Stimulated activated CD8-positive, alpha-beta memory T cell treated with anti-CD3 and anti-CD28 coated beads, Interleukin-2, amount 100 ng/mL, for 1 hour (primary cell): ENCODE data around the gene SERTAD2.

Experiments used
- DNase-seq, 2 donors: peaks; one replicate each; pipeline ENCODE4 v3.0.0-alpha.2; 2020; ENCODE audit warnings: low read depth in 2 of 2

Gene SERTAD2

GRCh38 chr2:64627860-64628841 lies 25.6 kb downstream of the SERTAD2 start:
- no peak for DNase-seq

- no peak for DNase-seq
Measured at GRCh38 chr2:64626963-64627760, 26.6 kb downstream of the SERTAD2 start.

GRCh38 chr2:64626146-64626809 lies 27.4 kb downstream of the SERTAD2 start:
- DNase-seq: no peak

- DNase-seq: no peak
Measured at GRCh38 chr2:64625299-64626145, 28.2 kb downstream of the SERTAD2 start.

GRCh38 chr2:64624862-64625261 lies 28.9 kb downstream of the SERTAD2 start:
- DNase-seq: no peak

- DNase-seq: no peak
Measured at GRCh38 chr2:64624108-64624610, 29.6 kb downstream of the SERTAD2 start.

GRCh38 chr2:64623242-64623850 lies 30.4 kb downstream of the SERTAD2 start:
- no peak for DNase-seq

- no peak for DNase-seq
Measured at GRCh38 chr2:64622443-64623241, 31.1 kb downstream of the SERTAD2 start.

- DNase-seq: no peak
Measured at GRCh38 chr2:64620661-64621060, 33.1 kb downstream of the SERTAD2 start.

- no peak for DNase-seq
Measured at GRCh38 chr2:64617631-64618151, 36.0 kb downstream of the SERTAD2 start.

- DNase-seq: no peak
Measured at GRCh38 chr2:64615844-64616536, 37.7 kb downstream of the SERTAD2 start.

- no peak for DNase-seq
Measured at GRCh38 chr2:64615192-64615763, 38.4 kb downstream of the SERTAD2 start.

GRCh38 chr2:64613276-64613675 lies 40.4 kb downstream of the SERTAD2 start:
- DNase-seq: no peak

GRCh38 chr2:64612575-64613195 lies 41.0 kb downstream of the SERTAD2 start:
- DNase-seq: no peak

- DNase-seq: no peak
Measured at GRCh38 chr2:64610316-64610855, 43.3 kb downstream of the SERTAD2 start.

GRCh38 chr2:64609942-64610281 lies 43.8 kb downstream of the SERTAD2 start:
- no peak for DNase-seq

- peak; percentile 40 to 43 for DNase-seq
Measured at GRCh38 chr2:64609227-64609941, 44.3 kb downstream of the SERTAD2 start.
